SK-N-SH (cell line): ENCODE data around the gene MCCC1. TPM values are rescaled to one million over a fixed set of nuclear protein-coding genes. Genes with fewer than 3 reads are reported as not detected.

Experiments
- CTCF ChIA-PET: fragments of 300-600, 350-600 bp; formaldehyde crosslinking; extraction: SDS; loops from one replicate; lab custom pipeline; 2021; lab: Yijun Ruan, JAX
- POLR2A ChIA-PET: fragments of 350-600 bp; sonication (Branson Sonifier 250); formaldehyde crosslinking; extraction: SDS; loops from one replicate; lab custom pipeline; 2020; ENCODE audit warnings: antibody characterized with exemption, inconsistent platforms; lab: Yijun Ruan, JAX
- DNase-seq: peaks from one replicate; pipeline ENCODE4 v3.0.0; 2012
- H2AFZ ChIP-seq: fragments of 200-600 bp; sonication (generic); 2 replicates; pipeline ENCODE4 v1.8.1; 2016; ENCODE audit warnings: antibody characterized with exemption, mild to moderate bottlenecking, low read depth
- H3F3A ChIP-seq: fragments of 200-600 bp; sonication (generic); replicated peaks from 2 replicates; pipeline ENCODE3; 2016; ENCODE audit warnings: antibody characterized with exemption, mild to moderate bottlenecking; ENCODE audit not compliant: insufficient read depth
- H3K27ac ChIP-seq, 2 experiments: fragments of 200-500 bp in 1 of 2; fragments of 200-600 bp in 1 of 2; sonication (Bioruptor generic) in 1 of 2; sonication (generic), shearing (Covaris generic) in 1 of 2; 2 replicates each; pipeline versions ENCODE4 v1.5.1 to v1.6.1; 2014 to 2016; ENCODE audit warnings: low read depth in 2 of 2, inconsistent platforms in 1 of 2, low read length in 1 of 2, mild to moderate bottlenecking in 1 of 2, mixed read lengths in 1 of 2
- H3K27me3 ChIP-seq: fragments of 200-600 bp; sonication (generic), shearing (Covaris generic); 2 replicates; pipeline ENCODE4 v1.6.1; 2016; ENCODE audit warnings: mixed run types; ENCODE audit not compliant: insufficient read depth
- H3K36me3 ChIP-seq, 2 experiments: fragments of 200-500 bp in 1 of 2; fragments of 200-600 bp in 1 of 2; sonication (Bioruptor generic) in 1 of 2; sonication (generic) in 1 of 2; replicated peaks in 1 of 2; 2 replicates each; pipeline versions ENCODE3 to v1.5.1; 2014 to 2016; ENCODE audit warnings: low read length in 1 of 2, mild to moderate bottlenecking in 1 of 2; ENCODE audit not compliant: insufficient read depth in 2 of 2, control insufficient read depth in 1 of 2
- H3K4me1 ChIP-seq, 2 experiments: fragments of 200-500 bp in 1 of 2; fragments of 200-600 bp in 1 of 2; sonication (Bioruptor generic) in 1 of 2; sonication (generic), shearing (Covaris generic) in 1 of 2; 2 replicates each; pipeline versions ENCODE4 v1.5.1 to v1.6.1; 2014 to 2016; ENCODE audit warnings: low read depth in 1 of 2, low read length in 1 of 2, mixed run types in 1 of 2; ENCODE audit not compliant: insufficient read depth in 2 of 2, control insufficient read depth in 1 of 2
- H3K4me2 ChIP-seq: fragments of 200-600 bp; sonication (generic), shearing (Covaris generic); 2 replicates; pipeline ENCODE4 v1.6.1; 2017; ENCODE audit warnings: mixed run types
- H3K4me3 ChIP-seq, 2 experiments: fragments of 200-500 bp in 1 of 2; fragments of 200-600 bp in 1 of 2; sonication (Bioruptor generic) in 1 of 2; sonication (generic), shearing (Covaris generic) in 1 of 2; 2 replicates each; pipeline versions ENCODE4 v1.5.1 to v1.8.1; 2014 to 2016; ENCODE audit warnings: low read depth in 2 of 2, inconsistent platforms in 1 of 2, low read length in 1 of 2, mild to moderate bottlenecking in 1 of 2, mixed read lengths in 1 of 2, moderate library complexity in 1 of 2
- H3K79me2 ChIP-seq: fragments of 200-600 bp; sonication (generic); 2 replicates; pipeline ENCODE4 v1.8.1; 2017; ENCODE audit warnings: mild to moderate bottlenecking; ENCODE audit not compliant: insufficient read depth
- H3K9ac ChIP-seq: fragments of 200-600 bp; sonication (generic); 2 replicates; pipeline ENCODE4 v1.6.1; 2017; ENCODE audit warnings: mixed run types
- H3K9me2 ChIP-seq: fragments of 200-600 bp; sonication (generic); 2 replicates; pipeline ENCODE4 v1.6.1; 2017; ENCODE audit warnings: mixed run types
- H3K9me3 ChIP-seq: fragments of 200-600 bp; sonication (generic); 2 replicates; pipeline ENCODE4 v1.6.1; 2017; ENCODE audit warnings: mixed run types, mild to moderate bottlenecking, moderate library complexity
- H4K20me1 ChIP-seq: fragments of 200-600 bp; sonication (generic); 2 replicates; pipeline ENCODE4 v1.6.1; 2017; ENCODE audit warnings: mild to moderate bottlenecking, mixed run types; ENCODE audit not compliant: insufficient read depth
- CHD2 ChIP-seq: fragments of 150-350 bp; IDR thresholded peaks from 2 replicates; pipeline ENCODE4 v1.6.1; 2018; ENCODE audit warnings: low read length; ENCODE audit not compliant: partially characterized antibody
- EP300 ChIP-seq, 2 experiments: IDR thresholded peaks; 2 replicates each; pipeline versions ENCODE4 v1.4.0 to v1.6.1; 2012; ENCODE audit warnings: borderline replicate concordance in 1 of 2, low read depth in 1 of 2, low read length in 1 of 2
- FOXM1 ChIP-seq: IDR thresholded peaks from 2 replicates; pipeline ENCODE4 v1.4.0; 2012; ENCODE audit warnings: low read depth, mild to moderate bottlenecking
- GABPA ChIP-seq: IDR thresholded peaks from 2 replicates; pipeline ENCODE4 v1.4.0; 2012; ENCODE audit warnings: low read depth, mild to moderate bottlenecking
- JUND ChIP-seq: IDR thresholded peaks from 2 replicates; pipeline ENCODE4 v1.4.0; 2012
- MEF2A ChIP-seq: IDR thresholded peaks from 2 replicates; pipeline ENCODE4 v1.4.0; 2012; ENCODE audit warnings: low read depth, borderline replicate concordance
- NRF1 ChIP-seq: IDR thresholded peaks from 2 replicates; pipeline ENCODE4 v1.6.1; 2012; ENCODE audit warnings: low read depth, mild to moderate bottlenecking, low read length
- REST ChIP-seq: IDR thresholded peaks from 2 replicates; pipeline ENCODE4 v1.6.1; 2012; ENCODE audit warnings: mild to moderate bottlenecking, low read depth, low read length, moderate library complexity
- RFX5 ChIP-seq: IDR thresholded peaks from 2 replicates; pipeline ENCODE4 v1.6.1; 2012; ENCODE audit warnings: mild to moderate bottlenecking, improper control_type of control experiment, low read length
- SIN3A ChIP-seq: IDR thresholded peaks from 2 replicates; pipeline ENCODE4 v1.6.1; 2012; ENCODE audit warnings: low read depth, mild to moderate bottlenecking, low read length, moderate library complexity, borderline replicate concordance
- TAF1 ChIP-seq: IDR thresholded peaks from 2 replicates; pipeline ENCODE4 v1.6.1; 2012; ENCODE audit warnings: low read depth, mild to moderate bottlenecking, low read length, moderate library complexity, borderline replicate concordance
- TCF12 ChIP-seq: IDR thresholded peaks from 2 replicates; pipeline ENCODE4 v1.4.0; 2012
- USF2 ChIP-seq: fragments of 150-350 bp; IDR thresholded peaks from 2 replicates; pipeline ENCODE4 v1.6.1; 2017; ENCODE audit warnings: antibody characterized with exemption, low read length, low read depth, borderline replicate concordance
- YY1 ChIP-seq: IDR thresholded peaks from 2 replicates; pipeline ENCODE4 v1.4.0; 2012; ENCODE audit warnings: low read depth, mild to moderate bottlenecking
- ZBTB33 ChIP-seq: IDR thresholded peaks from 2 replicates; pipeline ENCODE4 v1.4.0; 2012; ENCODE audit warnings: low read depth, borderline replicate concordance
- WGBS: methylation state at CpG from one replicate; pipeline ENCODE4 v1.1.6; 2017; ENCODE audit warnings: low lambda C conversion rate; 5-methylcytosine and 5-hydroxymethylcytosine counted together
- polyA plus RNA-seq, 3 experiments: library from polyadenylated mRNA; depleted of rRNA; stranded (reverse); fragments of >200 nt; gene quantifications; 2 replicates each; pipeline ENCODE4 v1.2.3, GENCODE V29; 2012

Gene MCCC1
- polyA plus RNA-seq, 1 of the 3 experiments (the other 2 are of a cell fraction) = 15.4 TPM

GRCh38 chr3:183032880-183033555 lies 66.3 kb downstream of the MCCC1 start (continued):
- TF ChIP-seq MEF2A = no peak
- TF ChIP-seq TAF1 = no peak
- no peak for TF ChIP-seq TCF12

GRCh38 chr3:183031826-183032225 lies 67.5 kb downstream of the MCCC1 start:
- peaks cover 13 to 30% of the 10 kb centered on the region in 2 experiments for H3K36me3 ChIP-seq
- no peak overlapping the region for H2AFZ ChIP-seq
- 97% methylated on average over 1 of the region's 1 CpG for WGBS
- H3K9ac ChIP-seq = no peak overlapping the region
- H3K4me2 ChIP-seq = no peak overlapping the region
- TF ChIP-seq RFX5 (no peak), JUND (no peak), USF2 (no peak), ZBTB33 (no peak), FOXM1 (no peak)
- no peaks in the 10 kb centered on the region for H4K20me1 ChIP-seq
- H3K27me3 ChIP-seq = no peaks in the 10 kb centered on the region
- H3K4me1 ChIP-seq = no peaks in the 10 kb centered on the region
- no peak overlapping the region for H3K27ac ChIP-seq
- DNase-seq = no peak
- ChIA-PET POLR2A (no interaction called here), CTCF (no interaction called here)
- H3K79me2 ChIP-seq = no peaks in the 10 kb centered on the region
- H3K9me3 ChIP-seq = 0 out of 2 replicates have a peak, but pooled peaks cover 8% of the 10 kb centered on the region
- no peak overlapping the region for H3K4me3 ChIP-seq
- no peaks in the 10 kb centered on the region for H3K9me2 ChIP-seq
- H3F3A ChIP-seq = peaks cover 16% of the 10 kb centered on the region

- ChIA-PET CTCF (no interaction called here), POLR2A (no interaction called here)
- Histone ChIP-seq H3K4me1 (no peaks in the 10 kb centered on the region), H3K9me2 (no peaks in the 10 kb centered on the region), H3K9ac (no peak overlapping the region), H2AFZ (no peak overlapping the region), H3F3A (peaks cover 2% of the 10 kb centered on the region), H3K4me2 (no peak overlapping the region), H3K36me3 (peaks cover 17 to 21% of the 10 kb centered on the region in 2 experiments), H3K79me2 (no peaks in the 10 kb centered on the region), H4K20me1 (no peaks in the 10 kb centered on the region), H3K27me3 (no peaks in the 10 kb centered on the region), H3K27ac (no peak overlapping the region), H3K9me3 (0 out of 2 replicates have a peak, but pooled peaks cover 8% of the 10 kb centered on the region), H3K4me3 (no peak overlapping the region)
- no peak for TF ChIP-seq SIN3A
- no peak for TF ChIP-seq CHD2
- TF ChIP-seq RFX5 = no peak
- TF ChIP-seq USF2 = no peak
- no peak for TF ChIP-seq TCF12
- no peak for TF ChIP-seq EP300 (IDR thresholded peaks at IDR 0.05; ENCODE audit: borderline replicate concordance in 1 of 2, low read depth in 1 of 2, low read length in 1 of 2)
- no peak for TF ChIP-seq NRF1
- no peak for TF ChIP-seq JUND
- TF ChIP-seq YY1 = no peak
- TF ChIP-seq GABPA = no peak
- no peak for TF ChIP-seq REST
- no peak for DNase-seq
- WGBS = 85% methylated on average over 3 of the region's 3 CpGs
Measured at GRCh38 chr3:183028416-183028815, 70.9 kb downstream of the MCCC1 start.
